ENCODE measurements around the gene CD6. TPM values are rescaled to one million over a fixed set of nuclear protein-coding genes. Genes with fewer than 3 reads are reported as not detected.

CD6 gene
- total RNA-seq, 1 donor from 2014 or later, result 6.1 TPM

- H3K27me3 ChIP-seq (ENCODE audit: low read depth), result no peaks in the 10 kb centered on the region
- H3K9me3 ChIP-seq, result no peaks in the 10 kb centered on the region
- DNase-seq (no peak), ATAC-seq (peak; percentile 22 to 36)
- intact Hi-C loops (cut with DNase I), result no loop called here
- TF ChIP-seq, protein P1, sequence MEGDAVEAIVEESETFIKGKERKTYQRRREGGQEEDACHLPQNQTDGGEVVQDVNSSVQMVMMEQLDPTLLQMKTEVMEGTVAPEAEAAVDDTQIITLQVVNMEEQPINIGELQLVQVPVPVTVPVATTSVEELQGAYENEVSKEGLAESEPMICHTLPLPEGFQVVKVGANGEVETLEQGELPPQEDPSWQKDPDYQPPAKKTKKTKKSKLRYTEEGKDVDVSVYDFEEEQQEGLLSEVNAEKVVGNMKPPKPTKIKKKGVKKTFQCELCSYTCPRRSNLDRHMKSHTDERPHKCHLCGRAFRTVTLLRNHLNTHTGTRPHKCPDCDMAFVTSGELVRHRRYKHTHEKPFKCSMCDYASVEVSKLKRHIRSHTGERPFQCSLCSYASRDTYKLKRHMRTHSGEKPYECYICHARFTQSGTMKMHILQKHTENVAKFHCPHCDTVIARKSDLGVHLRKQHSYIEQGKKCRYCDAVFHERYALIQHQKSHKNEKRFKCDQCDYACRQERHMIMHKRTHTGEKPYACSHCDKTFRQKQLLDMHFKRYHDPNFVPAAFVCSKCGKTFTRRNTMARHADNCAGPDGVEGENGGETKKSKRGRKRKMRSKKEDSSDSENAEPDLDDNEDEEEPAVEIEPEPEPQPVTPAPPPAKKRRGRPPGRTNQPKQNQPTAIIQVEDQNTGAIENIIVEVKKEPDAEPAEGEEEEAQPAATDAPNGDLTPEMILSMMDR (IDR thresholded peaks at IDR 0.05), result no peak
- peaks cover 36% of the 10 kb centered on the region for H3K4me1 ChIP-seq
- H3K36me3 ChIP-seq, result no peaks in the 10 kb centered on the region
- peak overlapping the region; percentile 33 for H3K27ac ChIP-seq
- no peak overlapping the region for H3K4me3 ChIP-seq
Measured at GRCh38 chr11:60953781-60954180, 17.7 kb upstream of the CD6 start.

DNA sequence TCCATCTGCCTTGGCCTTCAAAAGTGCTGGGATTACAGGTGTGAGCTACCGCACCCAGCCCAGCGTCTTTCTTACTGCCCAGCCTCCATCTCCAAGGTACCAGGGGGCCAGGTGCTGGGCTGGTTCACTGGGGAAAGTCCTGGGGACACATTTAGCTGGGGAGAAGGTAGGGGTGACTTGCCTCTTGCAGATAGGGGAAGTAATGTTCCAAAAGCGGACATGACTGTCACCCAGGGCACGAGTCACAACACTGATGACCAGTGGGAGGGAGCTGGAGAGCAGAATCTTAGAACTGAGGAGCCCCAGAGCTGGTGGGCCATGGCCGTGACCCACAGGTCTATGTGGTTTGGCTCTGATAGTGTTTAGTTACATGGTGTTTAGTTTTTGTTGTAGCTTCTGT is 17.1 kb upstream of the CD6 start:
- H3K4me3 ChIP-seq, result no peak overlapping the region
- H3K9me3 ChIP-seq, result no peaks in the 10 kb centered on the region
- ATAC-seq, result peak; percentile 30 to 51
- peaks cover 33% of the 10 kb centered on the region for H3K4me1 ChIP-seq
- no peaks in the 10 kb centered on the region for H3K27me3 ChIP-seq (ENCODE audit: low read depth)
- peak overlapping the region; percentile 33 for H3K27ac ChIP-seq
- no peaks in the 10 kb centered on the region for H3K36me3 ChIP-seq
- TF ChIP-seq, protein P1 (IDR thresholded peaks at IDR 0.05), result no peak
- intact Hi-C loops (cut with DNase I), result no loop called here
- DNase-seq, result no peak

- Histone ChIP-seq H3K4me3 (no peak overlapping the region), H3K27ac (no peak overlapping the region), H3K27me3 (ENCODE audit: low read depth) (no peaks in the 10 kb centered on the region), H3K9me3 (no peaks in the 10 kb centered on the region), H3K4me1 (peaks cover 21% of the 10 kb centered on the region), H3K36me3 (no peaks in the 10 kb centered on the region)
- TF ChIP-seq, protein P1 (IDR thresholded peaks at IDR 0.05), result no peak
- intact Hi-C loops (cut with DNase I), result no loop called here
- DNase-seq, result no peak
- no peak for ATAC-seq
Measured at GRCh38 chr11:60955571-60955970, 15.9 kb upstream of the CD6 start.

GRCh38 chr11:60957188-60957587 is 14.3 kb upstream of the CD6 start:
- TF ChIP-seq, protein P1 (IDR thresholded peaks at IDR 0.05), result no peak
- intact Hi-C loops (cut with DNase I), result no loop called here
- H3K4me1 ChIP-seq, result peaks cover 15% of the 10 kb centered on the region
- no peak for DNase-seq
- no peak overlapping the region for H3K4me3 ChIP-seq
- no peak for ATAC-seq
- no peak overlapping the region for H3K27ac ChIP-seq
- no peaks in the 10 kb centered on the region for H3K9me3 ChIP-seq
- no peaks in the 10 kb centered on the region for H3K27me3 ChIP-seq (ENCODE audit: low read depth)
- H3K36me3 ChIP-seq, result no peaks in the 10 kb centered on the region

DNA sequence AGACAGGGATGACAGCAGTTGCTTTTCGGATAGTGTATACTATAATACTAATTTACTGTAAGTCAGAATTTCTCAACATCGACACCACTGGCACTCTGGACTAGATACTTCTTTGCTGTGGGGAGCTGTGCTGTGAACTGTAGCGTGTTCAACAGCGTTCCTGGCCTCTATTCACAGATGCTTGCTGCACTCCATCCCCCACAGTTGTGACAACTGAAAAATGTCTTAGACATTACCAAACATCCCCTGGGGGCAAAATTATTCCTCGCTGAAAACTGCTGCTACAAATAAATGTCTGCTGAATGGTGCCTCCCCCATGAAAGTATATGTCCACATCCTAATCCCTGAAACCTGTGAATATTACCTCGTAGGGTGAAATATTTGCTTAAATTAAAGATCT is 12.0 kb upstream of the CD6 start:
- Histone ChIP-seq H3K27me3 (ENCODE audit: low read depth) (no peaks in the 10 kb centered on the region), H3K4me3 (no peak overlapping the region), H3K4me1 (peaks cover 8% of the 10 kb centered on the region), H3K9me3 (no peaks in the 10 kb centered on the region), H3K36me3 (no peaks in the 10 kb centered on the region), H3K27ac (no peak overlapping the region)
- TF ChIP-seq, protein P1 (IDR thresholded peaks at IDR 0.05), result no peak
- no peak for ATAC-seq
- DNase-seq, result no peak
- intact Hi-C loops (cut with DNase I), result no loop called here

GRCh38 chr11:60960405-60960804 is 11.1 kb upstream of the CD6 start:
- H3K27ac ChIP-seq, result no peak overlapping the region
- TF ChIP-seq, protein P1 (IDR thresholded peaks at IDR 0.05), result no peak
- no peaks in the 10 kb centered on the region for H3K36me3 ChIP-seq
- DNase-seq (no peak), ATAC-seq (peak in 1 of 2 donors; percentile 19)
- intact Hi-C loops (cut with DNase I), result no loop called here
- no peaks in the 10 kb centered on the region for H3K27me3 ChIP-seq (ENCODE audit: low read depth)
- peaks cover 8% of the 10 kb centered on the region for H3K4me1 ChIP-seq
- H3K4me3 ChIP-seq, result no peak overlapping the region
- H3K9me3 ChIP-seq, result no peaks in the 10 kb centered on the region
